PC-9 (cell line): ENCODE measurements around the gene GATB. TPM values are rescaled to one million over a fixed set of nuclear protein-coding genes. Genes with fewer than 3 reads are reported as not detected.

ENCODE experiments used
- BruUV-seq: library from RNA; stranded (reverse); fragments of 400-500 nt; replicated peaks from 2 replicates; lab custom pipeline; 2021; lab: Mats Ljungman, UMichigan
- CTCF ChIA-PET: fragments of 300-600 bp; sonication (Branson Sonifier 250); formaldehyde crosslinking; loops from one replicate; lab custom pipeline; 2022; ENCODE audit warnings: antibody characterized with exemption; lab: Charles Lee
- POLR2A ChIA-PET: fragments of 300-600 bp; sonication (Branson Sonifier 250); formaldehyde crosslinking; loops from one replicate; lab custom pipeline; 2022; ENCODE audit warnings: antibody characterized with exemption; ENCODE audit not compliant: unreplicated experiment; lab: Charles Lee
- DNase-seq, 2 experiments: peaks; one replicate each; pipeline versions ENCODE4 v3.0.0 to v3.0.0-alpha.2; 2015 to 2022; ENCODE audit warnings: mixed read lengths in 1 of 2
- H2AFZ ChIP-seq: fragments of 200-600 bp; sonication (generic); 2 replicates; pipeline ENCODE4 v1.8.1; 2017; ENCODE audit warnings: antibody characterized with exemption
- H3F3A ChIP-seq: fragments of 200-600 bp; sonication (generic); 2 replicates; pipeline ENCODE4 v1.8.1; 2017; ENCODE audit warnings: antibody characterized with exemption, mild to moderate bottlenecking, low read depth; ENCODE audit not compliant: insufficient read depth
- H3K27ac ChIP-seq: fragments of 200-600 bp; sonication (generic); 2 replicates; pipeline ENCODE4 v1.6.1; 2016; ENCODE audit warnings: mixed run types
- H3K27me3 ChIP-seq: fragments of 200-600 bp; sonication (generic); 2 replicates; pipeline ENCODE4 v1.6.1; 2016; ENCODE audit warnings: low read depth, mixed run types; ENCODE audit not compliant: insufficient read depth
- H3K36me3 ChIP-seq: fragments of 200-600 bp; sonication (generic); 2 replicates; pipeline ENCODE4 v1.6.1; 2016; ENCODE audit warnings: low read depth, mixed run types
- H3K4me1 ChIP-seq: fragments of 200-600 bp; sonication (generic); replicated peaks from 2 replicates; pipeline ENCODE4 v1.6.1; 2016; ENCODE audit warnings: mixed run types; ENCODE audit not compliant: insufficient read depth
- H3K4me2 ChIP-seq: fragments of 200-600 bp; sonication (generic); 2 replicates; pipeline ENCODE4 v1.6.1; 2017; ENCODE audit warnings: mixed run types
- H3K4me3 ChIP-seq: fragments of 200-600 bp; sonication (generic); 2 replicates; pipeline ENCODE4 v1.6.1; 2016; ENCODE audit warnings: mixed run types
- H3K79me2 ChIP-seq: fragments of 200-600 bp; sonication (generic); 2 replicates; pipeline ENCODE4 v1.6.1; 2017; ENCODE audit warnings: low read depth, mixed run types
- H3K9me2 ChIP-seq: fragments of 200-600 bp; sonication (generic); 2 replicates; pipeline ENCODE4 v1.8.1; 2017; ENCODE audit warnings: mild to moderate bottlenecking; ENCODE audit not compliant: insufficient read depth
- H3K9me3 ChIP-seq: fragments of 200-600 bp; sonication (generic); 2 replicates; pipeline ENCODE4 v1.8.1; 2016; ENCODE audit warnings: low read depth; ENCODE audit not compliant: insufficient read depth
- H4K20me1 ChIP-seq: fragments of 200-600 bp; sonication (generic); 2 replicates; pipeline ENCODE4 v1.8.1; 2017; ENCODE audit not compliant: insufficient read depth
- EZH2 ChIP-seq: fragments of 200-600 bp; sonication (generic); IDR thresholded peaks from 2 replicates; pipeline ENCODE4 v1.8.0; 2017; ENCODE audit warnings: antibody characterized with exemption, low read depth
- intact Hi-C: fragments of 100-400 bp; cut with micrococcal nuclease; formaldehyde crosslinking; loops from one replicate; pipeline ENCODE4 v1.10.0; 2022; ENCODE audit not compliant: unreplicated experiment
- total RNA-seq: library from RNA; stranded (reverse); gene quantifications from 2 replicates; pipeline ENCODE4 v1.2.3, GENCODE V29; 2021
- TF ChIP-seq, protein P1 (sequence below): fragments of 200-600 bp; sonication (generic); conservative IDR thresholded peaks from 2 replicates; pipeline ENCODE4 v1.6.1; 2017; ENCODE audit warnings: mixed run types, antibody characterized with exemption, mild to moderate bottlenecking, moderate library complexity

GATB gene
- total RNA-seq, 1 experiment from 2014 or later: 24.2 TPM

DNA sequence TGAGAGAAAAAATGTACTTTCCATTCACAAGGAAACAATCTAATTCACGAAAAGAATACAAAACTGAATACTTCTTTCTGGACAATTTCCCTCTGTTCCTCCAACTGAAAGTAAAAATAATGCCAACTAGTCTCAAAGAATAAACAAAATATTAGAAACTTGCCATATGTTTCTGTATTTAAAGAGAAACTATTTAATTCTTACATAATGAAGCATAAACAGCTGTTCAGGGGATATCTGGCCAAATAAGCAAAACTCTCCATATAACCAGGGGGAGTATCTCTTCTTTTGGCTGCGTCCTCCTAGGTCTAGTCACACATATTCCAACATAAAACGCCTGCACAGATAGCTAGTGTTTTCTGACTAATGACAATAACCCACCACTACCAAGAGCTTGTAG is 805 bp downstream of the GATB start:
- BruUV-seq: no TSS peak
- peak overlapping the region; percentile 94 for H3K4me3 ChIP-seq
- no peaks in the 10 kb centered on the region for H3K36me3 ChIP-seq
- H3K9me2 ChIP-seq: no peaks in the 10 kb centered on the region
- peak overlapping the region; percentile 90 for H3K4me2 ChIP-seq
- TF ChIP-seq, protein P1, sequence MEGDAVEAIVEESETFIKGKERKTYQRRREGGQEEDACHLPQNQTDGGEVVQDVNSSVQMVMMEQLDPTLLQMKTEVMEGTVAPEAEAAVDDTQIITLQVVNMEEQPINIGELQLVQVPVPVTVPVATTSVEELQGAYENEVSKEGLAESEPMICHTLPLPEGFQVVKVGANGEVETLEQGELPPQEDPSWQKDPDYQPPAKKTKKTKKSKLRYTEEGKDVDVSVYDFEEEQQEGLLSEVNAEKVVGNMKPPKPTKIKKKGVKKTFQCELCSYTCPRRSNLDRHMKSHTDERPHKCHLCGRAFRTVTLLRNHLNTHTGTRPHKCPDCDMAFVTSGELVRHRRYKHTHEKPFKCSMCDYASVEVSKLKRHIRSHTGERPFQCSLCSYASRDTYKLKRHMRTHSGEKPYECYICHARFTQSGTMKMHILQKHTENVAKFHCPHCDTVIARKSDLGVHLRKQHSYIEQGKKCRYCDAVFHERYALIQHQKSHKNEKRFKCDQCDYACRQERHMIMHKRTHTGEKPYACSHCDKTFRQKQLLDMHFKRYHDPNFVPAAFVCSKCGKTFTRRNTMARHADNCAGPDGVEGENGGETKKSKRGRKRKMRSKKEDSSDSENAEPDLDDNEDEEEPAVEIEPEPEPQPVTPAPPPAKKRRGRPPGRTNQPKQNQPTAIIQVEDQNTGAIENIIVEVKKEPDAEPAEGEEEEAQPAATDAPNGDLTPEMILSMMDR: no peak
- TF ChIP-seq EZH2: no peak
- ChIA-PET POLR2A (interaction anchor here (0.6 kb wide), 2 partner anchors 85 to 455 kb away, joined by 3 read pairs; no protein-coding TSS in a partner anchor), CTCF (interaction anchor here (0.6 kb wide), 1 partner anchor 280 kb away, joined by 5 read pairs; no protein-coding TSS in a partner anchor)
- no peaks in the 10 kb centered on the region for H3K9me3 ChIP-seq
- H4K20me1 ChIP-seq: no peaks in the 10 kb centered on the region
- H3F3A ChIP-seq: no peaks in the 10 kb centered on the region
- no peaks in the 10 kb centered on the region for H3K27me3 ChIP-seq
- intact Hi-C loops: loop anchor here (2.0 kb wide), 1 partner anchor 397 kb away; no protein-coding TSS in a partner anchor
- no peak overlapping the region for H3K27ac ChIP-seq
- no peak for DNase-seq
- peak overlapping the region; percentile 94 for H2AFZ ChIP-seq
- peaks cover 6% of the 10 kb centered on the region; the same call in 1 of the 2 replicates for H3K4me1 ChIP-seq
- H3K79me2 ChIP-seq: peaks cover 5% of the 10 kb centered on the region; the same call in 1 of the 2 replicates

DNA sequence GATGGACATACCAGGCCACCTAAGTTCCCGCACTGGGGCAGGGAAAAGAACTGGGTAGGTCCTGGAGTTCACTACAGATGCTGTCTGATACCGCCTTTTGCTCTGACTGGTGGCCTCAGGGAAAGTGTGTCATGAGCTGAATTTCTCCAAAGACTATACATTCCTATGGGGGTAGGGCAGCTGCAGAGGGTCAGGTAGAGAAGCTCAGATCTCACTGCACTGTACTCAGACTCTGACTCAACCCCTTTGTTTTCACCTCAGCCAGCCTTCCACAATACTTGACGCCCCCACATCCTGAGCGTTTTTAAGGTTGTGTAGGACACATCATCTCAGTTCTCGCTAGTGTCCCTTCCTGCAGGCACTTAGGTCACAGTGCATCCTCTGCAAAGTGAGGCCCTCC is 7.8 kb downstream of the GATB start:
- H3K36me3 ChIP-seq: no peaks in the 10 kb centered on the region
- POLR2A ChIA-PET: no interaction called here
- H3K4me3 ChIP-seq: no peak overlapping the region
- no TSS peak for BruUV-seq
- H3K27me3 ChIP-seq: no peaks in the 10 kb centered on the region
- no peak overlapping the region for H3K4me2 ChIP-seq
- no peaks in the 10 kb centered on the region for H3K79me2 ChIP-seq
- H3K9me3 ChIP-seq: no peaks in the 10 kb centered on the region
- intact Hi-C loops: no loop called here
- no peaks in the 10 kb centered on the region for H3K9me2 ChIP-seq
- DNase-seq: peak in 1 of 2 experiments; percentile 11
- TF ChIP-seq, protein P1: no peak
- no peak for TF ChIP-seq EZH2
- no peak overlapping the region for H3K27ac ChIP-seq
- H3K4me1 ChIP-seq: no peaks in the 10 kb centered on the region
- CTCF ChIA-PET: no interaction called here
- no peaks in the 10 kb centered on the region for H4K20me1 ChIP-seq
- no peaks in the 10 kb centered on the region for H3F3A ChIP-seq
- H2AFZ ChIP-seq: no peak overlapping the region

DNA sequence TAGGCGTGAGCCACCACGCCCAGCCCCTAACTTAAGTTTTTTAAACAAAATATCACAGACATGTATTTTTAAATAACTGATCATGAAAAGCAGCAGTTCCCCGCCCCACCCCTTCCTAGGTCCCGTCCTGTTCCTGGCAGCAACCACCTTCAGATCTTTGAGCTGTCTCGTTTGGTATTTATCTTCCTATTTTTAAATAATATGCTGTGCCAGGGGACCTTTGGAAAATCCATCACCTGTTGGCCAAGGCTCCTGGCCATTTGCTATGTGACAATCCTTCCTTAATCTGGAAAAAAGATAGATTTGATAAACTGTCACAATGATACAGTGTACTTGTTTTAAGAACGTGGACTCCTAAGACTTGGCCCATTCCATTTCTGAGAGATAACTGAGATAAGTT is 10.7 kb downstream of the GATB start:
- no peak overlapping the region for H2AFZ ChIP-seq
- no peaks in the 10 kb centered on the region for H3K79me2 ChIP-seq
- H3K9me3 ChIP-seq: no peaks in the 10 kb centered on the region
- no TSS peak for BruUV-seq
- no peaks in the 10 kb centered on the region for H3K36me3 ChIP-seq
- TF ChIP-seq, protein P1: no peak
- TF ChIP-seq EZH2: no peak
- no peak overlapping the region for H3K27ac ChIP-seq
- H3F3A ChIP-seq: peaks cover 4% of the 10 kb centered on the region; the same call in 1 of the 2 replicates
- no peak for DNase-seq
- H4K20me1 ChIP-seq: no peaks in the 10 kb centered on the region
- no peak overlapping the region for H3K4me3 ChIP-seq
- no peaks in the 10 kb centered on the region for H3K27me3 ChIP-seq
- ChIA-PET CTCF (no interaction called here), POLR2A (no interaction called here)
- peaks cover 7% of the 10 kb centered on the region for H3K4me1 ChIP-seq
- no peaks in the 10 kb centered on the region for H3K9me2 ChIP-seq
- intact Hi-C loops: no loop called here
- no peak overlapping the region for H3K4me2 ChIP-seq
